Activated CD4-positive, alpha-beta memory T cell treated with anti-CD3 and anti-CD28 coated beads, Interleukin-2, amount 10 ng/mL, durations not matched to agents 7 days and 5 days (primary cell): ENCODE measurements around the gene SIVA1. TPM values are rescaled to one million over a fixed set of nuclear protein-coding genes. Genes with fewer than 3 reads are reported as not detected.

Experiments
- CTCF ChIA-PET: fragments of 350-600 bp; sonication (Branson Sonifier 250); formaldehyde crosslinking; loops from one replicate; lab custom pipeline; 2021; ENCODE audit warnings: antibody characterized with exemption, inconsistent platforms; lab: Charles Lee
- POLR2A ChIA-PET: fragments of 350-600 bp; sonication (Branson Sonifier 250); formaldehyde crosslinking; loops from one replicate; lab custom pipeline; 2021; ENCODE audit warnings: antibody characterized with exemption; lab: Charles Lee
- DNase-seq: peaks from one replicate; pipeline ENCODE4 v3.0.0-alpha.2; 2020
- H3K27ac Mint-ChIP-seq: one replicate; pipeline ENCODE4 v1.8.0; 2021; ENCODE audit warnings: mild to moderate bottlenecking, mixed read lengths
- H3K27me3 Mint-ChIP-seq: one replicate; pipeline ENCODE4 v1.8.0; 2021; ENCODE audit warnings: mixed read lengths
- H3K36me3 Mint-ChIP-seq: one replicate; pipeline ENCODE4 v1.8.0; 2021; ENCODE audit warnings: low read depth, mixed read lengths
- H3K4me1 Mint-ChIP-seq: one replicate; pipeline ENCODE4 v1.8.0; 2021; ENCODE audit warnings: mixed read lengths
- H3K4me3 Mint-ChIP-seq: one replicate; pipeline ENCODE4 v1.8.0; 2021; ENCODE audit warnings: mild to moderate bottlenecking, mixed read lengths
- H3K9me3 Mint-ChIP-seq: one replicate; pipeline ENCODE4 v1.8.0; 2021; ENCODE audit warnings: mixed read lengths
- total RNA-seq, 2 experiments: library from RNA; stranded (reverse); gene quantifications; one replicate each; pipeline ENCODE4 v1.2.3, GENCODE V29; 2021

SIVA1 gene
- total RNA-seq, 2 experiments from 2014 or later, result 87.0 to 96.2 TPM

GRCh38 chr14:104766863-104767633, 14.1 kb downstream of the SIVA1 start:
- H3K27me3 Mint-ChIP-seq, result no peaks in the 10 kb centered on the region
- H3K36me3 Mint-ChIP-seq, result peaks cover 27% of the 10 kb centered on the region
- no peaks in the 10 kb centered on the region for H3K9me3 Mint-ChIP-seq
- H3K27ac Mint-ChIP-seq, result no peak overlapping the region
- peaks cover 2% of the 10 kb centered on the region for H3K4me1 Mint-ChIP-seq
- POLR2A ChIA-PET, result interaction anchor here (2.2 kb wide), 1 partner anchor 14 kb away, joined by 9 read pairs; the partner anchor contains the start of gene SIVA1
- no peak for DNase-seq
- CTCF ChIA-PET, result interaction anchor here (0.8 to 4.8 kb wide), 5 partner anchors 9 to 113 kb away, joined by 3 to 29 read pairs (median 4); partner anchors contain the start of genes SIVA1 and ZBTB42
- no peak overlapping the region for H3K4me3 Mint-ChIP-seq

- ChIA-PET CTCF (interaction anchor here (1.2 to 4.8 kb wide), 4 partner anchors 15 to 112 kb away, joined by 3 to 29 read pairs (median 16); partner anchors contain the start of genes SIVA1 and ZBTB42), POLR2A (interaction anchor here (2.2 to 3.9 kb wide), 2 partner anchors 15 to 59 kb away, joined by 9 to 19 read pairs; partner anchors contain the start of gene SIVA1)
- Mint-ChIP-seq H3K27ac (no peak overlapping the region), H3K27me3 (no peaks in the 10 kb centered on the region), H3K9me3 (no peaks in the 10 kb centered on the region), H3K4me1 (peaks cover 2% of the 10 kb centered on the region), H3K4me3 (no peak overlapping the region), H3K36me3 (peaks cover 29% of the 10 kb centered on the region)
- DNase-seq, result no peak
Observed at GRCh38 chr14:104767634-104767918, 14.6 kb downstream of the SIVA1 start.

GRCh38 chr14:104768437-104769323, 15.7 kb downstream of the SIVA1 start:
- no peak overlapping the region for H3K4me3 Mint-ChIP-seq
- peaks cover 34% of the 10 kb centered on the region for H3K36me3 Mint-ChIP-seq
- H3K27me3 Mint-ChIP-seq, result no peaks in the 10 kb centered on the region
- CTCF ChIA-PET, result interaction anchor here (0.6 to 1.7 kb wide), 10 partner anchors 13 to 60 kb away, joined by 3 to 29 read pairs (median 4); partner anchors contain the start of genes SIVA1 and ZBTB42
- peaks cover 2% of the 10 kb centered on the region for H3K4me1 Mint-ChIP-seq
- peak overlapping the region; percentile 16 for H3K27ac Mint-ChIP-seq
- POLR2A ChIA-PET, result interaction anchor here (0.6 to 3.9 kb wide), 5 partner anchors 13 to 58 kb away, joined by 3 to 19 read pairs (median 5); partner anchors contain the start of genes SIVA1 and ZBTB42
- peak; percentile 92 for DNase-seq
- H3K9me3 Mint-ChIP-seq, result no peaks in the 10 kb centered on the region

GRCh38 chr14:104769324-104770071, 16.6 kb downstream of the SIVA1 start:
- ChIA-PET POLR2A (interaction anchor here (1.3 to 3.9 kb wide), 3 partner anchors 17 to 57 kb away, joined by 8 to 19 read pairs (median 8); partner anchors contain the start of gene SIVA1), CTCF (interaction anchor here (0.9 to 2.1 kb wide), 10 partner anchors 16 to 63 kb away, joined by 3 to 29 read pairs (median 8); partner anchors contain the start of genes SIVA1 and ZBTB42)
- DNase-seq, result no peak
- Mint-ChIP-seq H3K27ac (no peak overlapping the region), H3K4me3 (no peak overlapping the region), H3K9me3 (no peaks in the 10 kb centered on the region), H3K36me3 (peaks cover 37% of the 10 kb centered on the region), H3K27me3 (no peaks in the 10 kb centered on the region), H3K4me1 (peaks cover 2% of the 10 kb centered on the region)

GRCh38 chr14:104770072-104770579, 17.2 kb downstream of the SIVA1 start:
- POLR2A ChIA-PET, result interaction anchor here (1.3 to 3.9 kb wide), 2 partner anchors 17 to 56 kb away, joined by 8 to 19 read pairs; partner anchors contain the start of gene SIVA1
- Mint-ChIP-seq H3K4me3 (no peak overlapping the region), H3K27me3 (no peaks in the 10 kb centered on the region), H3K27ac (no peak overlapping the region), H3K9me3 (no peaks in the 10 kb centered on the region), H3K36me3 (peaks cover 39% of the 10 kb centered on the region), H3K4me1 (peaks cover 2% of the 10 kb centered on the region)
- no peak for DNase-seq
- CTCF ChIA-PET, result interaction anchor here (0.9 to 2.1 kb wide), 6 partner anchors 12 to 63 kb away, joined by 3 to 20 read pairs (median 5); partner anchors contain the start of gene SIVA1

GRCh38 chr14:104770851-104771272, 17.9 kb downstream of the SIVA1 start:
- no peak for DNase-seq
- H3K4me1 Mint-ChIP-seq, result peaks cover 2% of the 10 kb centered on the region
- H3K4me3 Mint-ChIP-seq, result no peak overlapping the region
- ChIA-PET CTCF (interaction anchor here (0.8 to 2.1 kb wide), 6 partner anchors 8 to 62 kb away, joined by 3 to 20 read pairs (median 5); partner anchors contain the start of gene SIVA1), POLR2A (interaction anchor here (0.8 to 3.9 kb wide), 3 partner anchors 18 to 56 kb away, joined by 4 to 19 read pairs (median 8); partner anchors contain the start of gene SIVA1)
- peaks cover 40% of the 10 kb centered on the region for H3K36me3 Mint-ChIP-seq
- no peak overlapping the region for H3K27ac Mint-ChIP-seq
- H3K9me3 Mint-ChIP-seq, result no peaks in the 10 kb centered on the region
- no peaks in the 10 kb centered on the region for H3K27me3 Mint-ChIP-seq

GRCh38 chr14:104771374-104771773, 18.4 kb downstream of the SIVA1 start:
- H3K4me1 Mint-ChIP-seq, result peaks cover 2% of the 10 kb centered on the region
- peaks cover 45% of the 10 kb centered on the region for H3K36me3 Mint-ChIP-seq
- POLR2A ChIA-PET, result interaction anchor here (0.8 to 3.9 kb wide), 2 partner anchors 27 to 55 kb away, joined by 4 to 19 read pairs; no protein-coding TSS in a partner anchor
- no peak overlapping the region for H3K27ac Mint-ChIP-seq
- H3K9me3 Mint-ChIP-seq, result no peaks in the 10 kb centered on the region
- no peaks in the 10 kb centered on the region for H3K27me3 Mint-ChIP-seq
- H3K4me3 Mint-ChIP-seq, result no peak overlapping the region
- CTCF ChIA-PET, result interaction anchor here (0.8 to 2.1 kb wide), 4 partner anchors 8 to 55 kb away, joined by 3 to 20 read pairs (median 8); partner anchors contain the start of gene SIVA1
- no peak for DNase-seq

- peaks cover 2% of the 10 kb centered on the region for H3K4me1 Mint-ChIP-seq
- no peak overlapping the region for H3K4me3 Mint-ChIP-seq
- H3K9me3 Mint-ChIP-seq, result no peaks in the 10 kb centered on the region
- CTCF ChIA-PET, result no interaction called here
- H3K27me3 Mint-ChIP-seq, result no peaks in the 10 kb centered on the region
- H3K36me3 Mint-ChIP-seq, result peaks cover 50% of the 10 kb centered on the region
- no peak for DNase-seq
- no peak overlapping the region for H3K27ac Mint-ChIP-seq
- POLR2A ChIA-PET, result no interaction called here
Observed at GRCh38 chr14:104771918-104772706, 19.2 kb downstream of the SIVA1 start.

GRCh38 chr14:104772707-104773504, 20.0 kb downstream of the SIVA1 start:
- DNase-seq, result no peak
- H3K27me3 Mint-ChIP-seq, result no peaks in the 10 kb centered on the region
- H3K4me3 Mint-ChIP-seq, result no peak overlapping the region
- peaks cover 2% of the 10 kb centered on the region for H3K4me1 Mint-ChIP-seq
- H3K36me3 Mint-ChIP-seq, result peaks cover 55% of the 10 kb centered on the region
- H3K27ac Mint-ChIP-seq, result no peak overlapping the region
- CTCF ChIA-PET, result no interaction called here
- POLR2A ChIA-PET, result no interaction called here
- no peaks in the 10 kb centered on the region for H3K9me3 Mint-ChIP-seq

GRCh38 chr14:104773505-104774452, 20.8 kb downstream of the SIVA1 start:
- POLR2A ChIA-PET, result no interaction called here
- Mint-ChIP-seq H3K9me3 (no peaks in the 10 kb centered on the region), H3K27ac (no peak overlapping the region), H3K4me1 (peaks cover 2% of the 10 kb centered on the region), H3K4me3 (no peak overlapping the region), H3K36me3 (peaks cover 57% of the 10 kb centered on the region), H3K27me3 (no peaks in the 10 kb centered on the region)
- CTCF ChIA-PET, result no interaction called here
- DNase-seq, result no peak
